Mesothelial cell of epicardium (in vitro differentiated cells): ENCODE results near the gene MEIS2. TPM values are rescaled to one million over a fixed set of nuclear protein-coding genes. Genes with fewer than 3 reads are reported as not detected.

Source experiments
- DNase-seq, 2 experiments: peaks; one replicate each; pipeline ENCODE4 v3.0.0; 2021; ENCODE audit warnings: low spot score in 2 of 2; ENCODE audit not compliant: unreplicated experiment in 2 of 2
- H3K27ac Mint-ChIP-seq: 2 replicates; pipeline ENCODE4 v1.8.0; 2021; ENCODE audit warnings: mixed read lengths
- H3K27me3 Mint-ChIP-seq: 2 replicates; pipeline ENCODE4 v1.8.0; 2021; ENCODE audit warnings: low read depth, mixed read lengths
- H3K36me3 Mint-ChIP-seq: 2 replicates; pipeline ENCODE4 v1.8.0; 2021; ENCODE audit warnings: mixed read lengths
- H3K4me1 Mint-ChIP-seq: 2 replicates; pipeline ENCODE4 v1.8.0; 2021; ENCODE audit warnings: mixed read lengths
- H3K4me3 Mint-ChIP-seq: 2 replicates; pipeline ENCODE4 v1.8.0; 2021; ENCODE audit warnings: mild to moderate bottlenecking, moderate library complexity, mixed read lengths
- H3K9me3 Mint-ChIP-seq: 2 replicates; pipeline ENCODE4 v1.8.0; 2021; ENCODE audit warnings: mixed read lengths
- total RNA-seq: library from RNA; stranded (reverse); gene quantifications from 3 replicates; pipeline ENCODE4 v1.2.1, GENCODE V29; 2021
- TF ChIP-seq, protein P1 (sequence below): fragments of 200-600 bp; sonication (generic); IDR thresholded peaks from one replicate; pipeline ENCODE4 v1.5.0; 2021; ENCODE audit warnings: antibody characterized with exemption; ENCODE audit not compliant: unreplicated experiment

MEIS2 gene
- total RNA-seq, 1 donor from 2014 or later: 397 TPM

DNA sequence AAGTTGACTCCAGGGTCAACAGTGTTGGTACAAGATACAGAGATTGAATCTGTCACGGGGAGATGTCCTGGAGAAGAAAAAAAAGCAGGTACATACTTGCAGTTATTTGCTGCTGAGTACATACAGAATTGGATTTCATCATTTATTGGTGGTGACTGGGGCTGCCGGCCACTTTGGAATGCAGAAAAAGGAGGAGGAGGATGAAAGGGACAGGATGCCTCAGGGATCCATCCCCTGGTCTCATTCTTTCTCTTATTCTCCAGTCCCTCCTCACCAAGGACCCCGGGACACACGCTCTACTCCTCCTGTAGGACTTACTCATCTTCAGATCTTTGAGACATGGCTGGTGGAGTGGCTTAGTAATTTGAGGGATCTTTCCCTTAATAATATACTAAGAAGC lies 30.0 kb upstream of the MEIS2 start:
- no peaks in the 10 kb centered on the region for H3K27me3 Mint-ChIP-seq
- TF ChIP-seq, protein P1, sequence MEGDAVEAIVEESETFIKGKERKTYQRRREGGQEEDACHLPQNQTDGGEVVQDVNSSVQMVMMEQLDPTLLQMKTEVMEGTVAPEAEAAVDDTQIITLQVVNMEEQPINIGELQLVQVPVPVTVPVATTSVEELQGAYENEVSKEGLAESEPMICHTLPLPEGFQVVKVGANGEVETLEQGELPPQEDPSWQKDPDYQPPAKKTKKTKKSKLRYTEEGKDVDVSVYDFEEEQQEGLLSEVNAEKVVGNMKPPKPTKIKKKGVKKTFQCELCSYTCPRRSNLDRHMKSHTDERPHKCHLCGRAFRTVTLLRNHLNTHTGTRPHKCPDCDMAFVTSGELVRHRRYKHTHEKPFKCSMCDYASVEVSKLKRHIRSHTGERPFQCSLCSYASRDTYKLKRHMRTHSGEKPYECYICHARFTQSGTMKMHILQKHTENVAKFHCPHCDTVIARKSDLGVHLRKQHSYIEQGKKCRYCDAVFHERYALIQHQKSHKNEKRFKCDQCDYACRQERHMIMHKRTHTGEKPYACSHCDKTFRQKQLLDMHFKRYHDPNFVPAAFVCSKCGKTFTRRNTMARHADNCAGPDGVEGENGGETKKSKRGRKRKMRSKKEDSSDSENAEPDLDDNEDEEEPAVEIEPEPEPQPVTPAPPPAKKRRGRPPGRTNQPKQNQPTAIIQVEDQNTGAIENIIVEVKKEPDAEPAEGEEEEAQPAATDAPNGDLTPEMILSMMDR: no peak
- peak overlapping the region; percentile 1 for H3K4me3 Mint-ChIP-seq
- peaks cover 69% of the 10 kb centered on the region for H3K4me1 Mint-ChIP-seq
- H3K9me3 Mint-ChIP-seq: no peaks in the 10 kb centered on the region
- H3K36me3 Mint-ChIP-seq: no peaks in the 10 kb centered on the region
- peak overlapping the region; percentile 91 for H3K27ac Mint-ChIP-seq
- no peak for DNase-seq

DNA sequence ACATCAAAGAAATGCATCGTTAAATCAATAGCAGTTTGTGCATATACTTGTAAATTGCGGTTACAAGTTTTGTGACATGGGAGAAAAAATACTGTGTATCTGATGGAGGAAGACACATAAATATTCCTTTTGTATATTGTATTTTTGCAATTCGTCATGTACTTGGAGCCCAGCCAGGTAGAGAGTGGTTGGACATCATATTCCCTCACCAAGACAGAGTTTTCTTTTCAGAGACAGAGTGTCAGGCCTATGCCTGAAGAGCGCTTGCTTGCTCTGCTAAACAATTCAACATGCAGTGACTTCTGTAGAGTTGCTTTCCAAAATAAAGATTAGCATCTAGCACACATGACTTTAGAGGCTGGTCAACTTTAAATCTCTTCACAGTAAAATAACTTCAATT lies 24.8 kb upstream of the MEIS2 start:
- Mint-ChIP-seq H3K27me3 (no peaks in the 10 kb centered on the region), H3K27ac (peak overlapping the region; percentile 91), H3K4me3 (no peak overlapping the region), H3K4me1 (peaks cover 65% of the 10 kb centered on the region), H3K9me3 (peaks cover 3% of the 10 kb centered on the region), H3K36me3 (peaks cover 9% of the 10 kb centered on the region)
- DNase-seq: no peak
- TF ChIP-seq, protein P1: no peak

DNA sequence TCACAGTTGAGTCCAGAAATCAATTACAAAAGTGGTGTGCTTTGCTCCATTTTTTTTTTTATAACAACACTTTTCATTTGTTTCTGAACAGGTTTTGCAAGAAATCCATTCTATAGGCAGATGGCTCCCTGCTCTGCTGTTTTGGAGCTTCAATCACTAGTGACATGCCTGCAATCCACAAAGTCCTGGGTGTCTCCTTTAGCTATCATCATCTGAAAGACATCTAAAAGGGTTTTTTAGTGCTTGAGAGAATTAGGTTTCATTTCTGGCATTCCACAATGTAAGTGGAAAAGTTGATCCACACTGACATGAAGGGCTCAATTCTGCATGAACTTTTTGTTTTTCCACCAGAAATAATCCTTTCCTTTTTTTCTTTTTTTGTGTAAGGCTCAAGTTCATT lies 24.0 kb upstream of the MEIS2 start:
- Mint-ChIP-seq H3K4me1 (peaks cover 61% of the 10 kb centered on the region), H3K27me3 (no peaks in the 10 kb centered on the region), H3K36me3 (peaks cover 9% of the 10 kb centered on the region), H3K27ac (peak overlapping the region; percentile 91), H3K9me3 (peaks cover 3% of the 10 kb centered on the region), H3K4me3 (no peak overlapping the region)
- TF ChIP-seq, protein P1: no peak
- no peak for DNase-seq

DNA sequence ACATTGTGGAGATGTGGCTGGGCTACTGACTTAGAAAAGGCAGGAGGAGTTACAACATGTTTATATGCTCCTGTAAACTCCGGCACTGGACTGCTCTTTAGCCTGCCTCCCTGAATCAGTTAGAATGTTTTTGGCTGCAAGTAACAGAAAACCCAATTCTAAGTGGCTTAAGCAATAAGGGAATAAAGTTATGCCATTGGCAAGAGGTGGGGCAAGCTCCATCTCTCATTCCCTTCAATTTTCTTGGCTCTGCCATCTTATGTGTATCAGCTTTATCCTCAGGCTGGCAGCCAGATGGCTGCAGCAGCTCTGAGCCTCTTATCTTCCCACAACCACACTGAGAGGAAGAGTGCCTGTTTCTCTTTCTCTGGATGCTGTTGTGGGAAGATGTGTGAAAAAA lies 22.4 kb upstream of the MEIS2 start:
- peaks cover 3% of the 10 kb centered on the region for H3K9me3 Mint-ChIP-seq
- H3K27ac Mint-ChIP-seq: peak overlapping the region; percentile 83
- H3K27me3 Mint-ChIP-seq: no peaks in the 10 kb centered on the region
- no peak overlapping the region for H3K4me3 Mint-ChIP-seq
- peaks cover 54% of the 10 kb centered on the region for H3K4me1 Mint-ChIP-seq
- peaks cover 12% of the 10 kb centered on the region for H3K36me3 Mint-ChIP-seq
- TF ChIP-seq, protein P1: no peak
- DNase-seq: no peak

DNA sequence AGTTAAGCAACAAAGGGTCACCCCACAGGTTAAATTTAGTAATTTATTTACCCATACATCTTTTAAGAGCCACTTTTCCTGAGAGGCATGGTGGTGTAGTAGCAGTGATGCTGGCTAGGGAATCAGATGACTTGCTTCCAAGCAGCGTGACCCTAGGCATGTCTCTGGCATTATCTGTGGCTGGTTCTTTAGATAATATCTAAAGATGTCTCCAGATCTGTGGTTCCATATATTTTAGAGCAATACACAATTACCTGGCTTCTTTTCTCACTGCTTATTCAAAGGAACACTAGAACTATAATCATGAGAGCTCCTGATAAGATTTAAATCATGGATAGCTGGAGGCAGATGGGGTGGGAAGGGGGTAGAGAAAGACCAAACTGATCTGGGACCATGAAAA lies 21.1 kb upstream of the MEIS2 start:
- Mint-ChIP-seq H3K4me3 (no peak overlapping the region), H3K27me3 (no peaks in the 10 kb centered on the region), H3K27ac (peak overlapping the region; percentile 87), H3K4me1 (peaks cover 51% of the 10 kb centered on the region), H3K36me3 (peaks cover 12% of the 10 kb centered on the region), H3K9me3 (peaks cover 3% of the 10 kb centered on the region)
- TF ChIP-seq, protein P1: no peak
- no peak for DNase-seq

DNA sequence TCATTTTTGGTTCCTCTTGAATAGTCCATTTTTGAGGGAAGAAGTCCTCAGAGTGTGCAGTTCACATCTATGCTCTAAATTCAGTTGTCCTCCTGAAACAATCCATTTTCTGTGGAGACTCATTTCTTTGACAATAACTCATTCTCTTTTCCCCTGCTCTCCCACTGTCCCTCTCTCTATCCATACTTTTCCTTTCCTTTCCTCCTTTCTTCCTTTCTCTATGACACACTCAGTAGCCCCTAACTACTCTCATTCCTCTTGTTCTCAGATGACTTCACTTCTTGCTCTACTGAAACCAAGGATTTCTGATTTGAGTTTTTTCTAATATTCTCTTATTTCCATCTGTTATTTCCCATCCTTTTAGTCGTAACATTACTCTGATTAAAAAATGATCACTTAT lies 16.7 kb upstream of the MEIS2 start:
- H3K4me3 Mint-ChIP-seq: no peak overlapping the region
- H3K4me1 Mint-ChIP-seq: peaks cover 45% of the 10 kb centered on the region
- peak overlapping the region; percentile 66 for H3K27ac Mint-ChIP-seq
- no peaks in the 10 kb centered on the region for H3K27me3 Mint-ChIP-seq
- peaks cover 18% of the 10 kb centered on the region for H3K36me3 Mint-ChIP-seq
- peaks cover 6% of the 10 kb centered on the region for H3K9me3 Mint-ChIP-seq
- no peak for DNase-seq
- TF ChIP-seq, protein P1: no peak
